GM19438 (cell line): ENCODE data around the gene RFX3.
"Not testable (repeated sequence)": the region's sequence is repeated elsewhere in the genome, so short reads cannot be mapped to it uniquely, and the experiment has no call there.

Experiments
- ATAC-seq: cut with Tn5 transposase; IDR thresholded peaks from one replicate; pipeline ENCODE4 v1.9.1; 2021; ENCODE audit warnings: low read depth; ENCODE audit not compliant: unreplicated experiment

The RFX3 gene

GRCh38 chr9:3361689-3362392 is 164.0 kb downstream of the RFX3 start:
- ATAC-seq: no peak

- ATAC-seq: no peak
Observed at GRCh38 chr9:3361116-3361515, 164.7 kb downstream of the RFX3 start.

- no peak for ATAC-seq
Observed at GRCh38 chr9:3360245-3360644, 165.6 kb downstream of the RFX3 start.

- ATAC-seq: no peak
Observed at GRCh38 chr9:3359778-3360177, 166.0 kb downstream of the RFX3 start.

- ATAC-seq: no peak
Observed at GRCh38 chr9:3359048-3359692, 166.6 kb downstream of the RFX3 start.

GRCh38 chr9:3348169-3348568 is 177.6 kb downstream of the RFX3 start:
- no peak for ATAC-seq

- ATAC-seq: no peak
Observed at GRCh38 chr9:3346549-3346948, 179.3 kb downstream of the RFX3 start.

GRCh38 chr9:3343671-3344070 is 182.1 kb downstream of the RFX3 start:
- ATAC-seq: no peak

GRCh38 chr9:3342159-3342777 is 183.5 kb downstream of the RFX3 start:
- ATAC-seq: no peak

- ATAC-seq: no peak
Observed at GRCh38 chr9:3337515-3338225, 188.1 kb downstream of the RFX3 start.

- no peak for ATAC-seq
Observed at GRCh38 chr9:3336951-3337350, 188.8 kb downstream of the RFX3 start.

GRCh38 chr9:3332802-3333201 is 193.0 kb downstream of the RFX3 start:
- ATAC-seq: no peak

GRCh38 chr9:3331801-3332200 is 194.0 kb downstream of the RFX3 start:
- no peak for ATAC-seq

GRCh38 chr9:3330792-3331420 is 194.9 kb downstream of the RFX3 start:
- no peak for ATAC-seq

- no peak for ATAC-seq
Observed at GRCh38 chr9:3329361-3329760, 196.4 kb downstream of the RFX3 start.

- no peak for ATAC-seq
Observed at GRCh38 chr9:3323714-3324113, 202.1 kb downstream of the RFX3 start.

GRCh38 chr9:3321186-3321585 is 204.6 kb downstream of the RFX3 start:
- ATAC-seq: no peak

GRCh38 chr9:3312595-3312994 is 213.2 kb downstream of the RFX3 start:
- not testable (repeated sequence) for ATAC-seq

- ATAC-seq: no peak
Observed at GRCh38 chr9:3308609-3309008, 217.2 kb downstream of the RFX3 start.

- ATAC-seq: not testable (repeated sequence)
Observed at GRCh38 chr9:3304388-3304787, 221.4 kb downstream of the RFX3 start.

- ATAC-seq: peak; percentile 99
Observed at GRCh38 chr9:3299872-3300271, 225.9 kb downstream of the RFX3 start.
